Breast epithelium (tissue), 4 donors: ENCODE measurements around the gene BRI3. TPM values are rescaled to one million over a fixed set of nuclear protein-coding genes. Genes with fewer than 3 reads are reported as not detected.

Experiments used
- DNase-seq, 2 donors: peaks; one replicate each; pipeline ENCODE4 v3.0.0-alpha.2; 2019; ENCODE audit warnings: low spot score in 2 of 2
- H3K27ac ChIP-seq, 2 donors: fragments of 200-600 bp; sonication (generic) in 1 of 2; one replicate each; pipeline ENCODE4 v1.5.1; 2016 to 2019; ENCODE audit warnings: mild to moderate bottlenecking in 1 of 2
- H3K27me3 ChIP-seq, 2 donors: fragments of 200-600 bp; sonication (generic) in 1 of 2; one replicate each; pipeline versions ENCODE4 v1.5.1 to v1.6.0; 2017 to 2019; ENCODE audit warnings: control low read depth in 1 of 2, mild to moderate bottlenecking in 1 of 2
- H3K36me3 ChIP-seq: fragments of 200-600 bp; one replicate; pipeline ENCODE4 v1.5.1; 2019
- H3K4me1 ChIP-seq, 2 donors: fragments of 200-600 bp; sonication (generic); one replicate each; pipeline ENCODE4 v1.5.1; 2016 to 2019; ENCODE audit warnings: control low read depth in 1 of 2
- H3K4me3 ChIP-seq, 3 donors: fragments of 200-600 bp; sonication (generic); 1 replicate in 2 of 3; 2 replicates in 1 of 3; pipeline ENCODE4 v1.5.1; 2016 to 2019; ENCODE audit warnings: mild to moderate bottlenecking in 3 of 3, moderate library complexity in 2 of 3
- H3K9me3 ChIP-seq, 2 donors: fragments of 200-600 bp; sonication (generic) in 1 of 2; one replicate each; pipeline ENCODE4 v1.5.1; 2016 to 2019; ENCODE audit warnings: control low read depth in 1 of 2
- POLR2A ChIP-seq: fragments of 450-650 bp; IDR thresholded peaks from one replicate; pipeline ENCODE4 v1.6.1; 2016; ENCODE audit warnings: antibody characterized with exemption, mild to moderate bottlenecking, moderate library complexity
- POLR2AphosphoS5 ChIP-seq, 3 donors: sonication (generic); formaldehyde crosslinking; IDR thresholded peaks; one replicate each; pipeline ENCODE4 v1.6.1; 2017; ENCODE audit warnings: antibody characterized with exemption in 3 of 3
- intact Hi-C: fragments of 100-400 bp; cut with DNase I; formaldehyde crosslinking; loops from one replicate; pipeline ENCODE4 v1.15.1; 2023; ENCODE audit warnings: low total_unique reads
- total RNA-seq, 3 donors: library from RNA; depleted of rRNA; stranded (reverse); fragments of >200 nt; gene quantifications; one replicate each; pipeline ENCODE4 v1.1.0, GENCODE V29; 2016
- TF ChIP-seq, protein P1 (sequence below), 3 donors: fragments of 450-650 bp; IDR thresholded peaks; one replicate each; pipeline ENCODE4 v1.5.1; 2016 to 2017; ENCODE audit warnings: antibody characterized with exemption in 3 of 3, mild to moderate bottlenecking in 3 of 3, moderate library complexity in 3 of 3

Gene BRI3
- total RNA-seq, 3 donors from 2014 or later = 38.8 to 85.5 (median 56.4) TPM

DNA sequence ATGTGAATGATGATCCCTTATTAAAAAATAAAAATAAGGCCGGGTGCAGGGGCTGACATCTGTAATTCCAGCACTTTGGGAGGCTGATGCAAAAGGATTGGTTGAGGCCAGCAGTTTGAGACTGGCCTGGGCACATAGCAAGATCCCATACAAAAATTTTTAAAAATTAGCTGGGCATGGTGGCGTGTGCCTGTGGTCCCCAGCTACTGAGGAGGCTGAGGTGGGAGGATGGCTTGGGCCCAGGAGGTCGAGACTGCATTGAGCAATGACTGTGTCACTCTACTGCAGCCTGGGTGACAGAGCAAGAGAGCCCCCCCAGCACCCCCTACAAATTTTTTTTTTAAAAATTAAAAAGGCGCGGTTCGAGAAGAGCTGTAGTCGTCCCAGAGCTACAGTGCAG, 1.2 kb upstream of the BRI3 start:
- no peak for DNase-seq
- TF ChIP-seq, protein P1, sequence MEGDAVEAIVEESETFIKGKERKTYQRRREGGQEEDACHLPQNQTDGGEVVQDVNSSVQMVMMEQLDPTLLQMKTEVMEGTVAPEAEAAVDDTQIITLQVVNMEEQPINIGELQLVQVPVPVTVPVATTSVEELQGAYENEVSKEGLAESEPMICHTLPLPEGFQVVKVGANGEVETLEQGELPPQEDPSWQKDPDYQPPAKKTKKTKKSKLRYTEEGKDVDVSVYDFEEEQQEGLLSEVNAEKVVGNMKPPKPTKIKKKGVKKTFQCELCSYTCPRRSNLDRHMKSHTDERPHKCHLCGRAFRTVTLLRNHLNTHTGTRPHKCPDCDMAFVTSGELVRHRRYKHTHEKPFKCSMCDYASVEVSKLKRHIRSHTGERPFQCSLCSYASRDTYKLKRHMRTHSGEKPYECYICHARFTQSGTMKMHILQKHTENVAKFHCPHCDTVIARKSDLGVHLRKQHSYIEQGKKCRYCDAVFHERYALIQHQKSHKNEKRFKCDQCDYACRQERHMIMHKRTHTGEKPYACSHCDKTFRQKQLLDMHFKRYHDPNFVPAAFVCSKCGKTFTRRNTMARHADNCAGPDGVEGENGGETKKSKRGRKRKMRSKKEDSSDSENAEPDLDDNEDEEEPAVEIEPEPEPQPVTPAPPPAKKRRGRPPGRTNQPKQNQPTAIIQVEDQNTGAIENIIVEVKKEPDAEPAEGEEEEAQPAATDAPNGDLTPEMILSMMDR (IDR thresholded peaks at IDR 0.05) = no peak
- no peak for TF ChIP-seq POLR2A
- TF ChIP-seq POLR2AphosphoS5 (IDR thresholded peaks at IDR 0.05) = no peak
- Histone ChIP-seq H3K4me1 (peaks cover 0 to 19% of the 10 kb centered on the region in 2 donors), H3K27me3 (no peaks in the 10 kb centered on the region), H3K4me3 (peak overlapping the region in 2 of 3 donors; percentile 91 to 100), H3K27ac (peak overlapping the region; percentile 95 to 99), H3K9me3 (no peaks in the 10 kb centered on the region), H3K36me3 (no peaks in the 10 kb centered on the region)
- intact Hi-C loops = no loop called here

DNA sequence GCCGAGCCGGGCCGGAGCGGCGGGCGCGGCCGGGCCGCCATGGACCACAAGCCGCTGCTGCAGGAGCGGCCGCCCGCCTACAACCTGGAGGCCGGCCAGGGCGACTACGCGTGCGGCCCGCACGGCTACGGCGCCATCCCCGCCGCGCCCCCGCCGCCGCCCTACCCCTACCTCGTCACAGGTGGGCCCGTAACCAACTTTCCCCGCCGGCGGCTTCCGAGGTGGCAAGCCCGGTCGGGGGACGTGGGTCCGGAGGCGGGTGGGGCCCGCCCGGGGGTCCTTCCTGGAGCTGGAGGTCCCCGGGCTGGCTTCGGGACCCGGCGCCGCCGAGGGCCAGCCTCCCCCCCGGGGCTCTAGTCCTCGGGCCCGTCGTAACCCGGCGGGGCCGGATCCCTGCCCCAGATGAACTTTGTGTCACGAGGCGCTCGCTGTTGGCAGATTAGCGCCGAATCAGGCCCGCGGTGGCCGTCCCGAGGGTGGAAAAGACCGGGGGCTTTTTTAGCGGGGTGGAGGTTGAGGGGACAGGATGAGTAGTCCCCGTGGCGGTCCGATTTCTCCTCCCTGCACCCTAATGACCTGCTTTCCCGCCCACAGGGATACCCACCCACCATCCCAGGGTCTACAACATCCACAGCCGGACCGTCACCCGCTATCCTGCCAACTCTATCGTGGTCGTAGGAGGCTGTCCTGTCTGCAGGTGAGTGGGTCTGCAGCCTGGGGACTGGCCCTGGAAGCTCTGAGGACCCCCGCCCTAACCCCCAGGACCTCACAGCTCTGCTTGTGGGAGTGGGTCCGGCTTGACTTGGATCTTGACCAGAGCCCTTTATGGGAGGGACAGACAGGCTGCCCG, 496 bp downstream of the BRI3 start:
- no peaks in the 10 kb centered on the region for H3K27me3 ChIP-seq
- no peaks in the 10 kb centered on the region for H3K36me3 ChIP-seq
- no peaks in the 10 kb centered on the region for H3K9me3 ChIP-seq
- intact Hi-C loops = no loop called here
- peak overlapping the region; percentile 95 to 99 for H3K27ac ChIP-seq
- H3K4me1 ChIP-seq = peaks cover 14 to 36% of the 10 kb centered on the region in 2 donors
- H3K4me3 ChIP-seq = peak overlapping the region; percentile 91 to 100 (median 99)
- TF ChIP-seq POLR2A (no peak), POLR2AphosphoS5 (IDR thresholded peaks at IDR 0.05) (no peak)
- TF ChIP-seq, protein P1 (IDR thresholded peaks at IDR 0.05) = no peak
- peak in 1 of 2 donors; percentile 41 for DNase-seq

DNA sequence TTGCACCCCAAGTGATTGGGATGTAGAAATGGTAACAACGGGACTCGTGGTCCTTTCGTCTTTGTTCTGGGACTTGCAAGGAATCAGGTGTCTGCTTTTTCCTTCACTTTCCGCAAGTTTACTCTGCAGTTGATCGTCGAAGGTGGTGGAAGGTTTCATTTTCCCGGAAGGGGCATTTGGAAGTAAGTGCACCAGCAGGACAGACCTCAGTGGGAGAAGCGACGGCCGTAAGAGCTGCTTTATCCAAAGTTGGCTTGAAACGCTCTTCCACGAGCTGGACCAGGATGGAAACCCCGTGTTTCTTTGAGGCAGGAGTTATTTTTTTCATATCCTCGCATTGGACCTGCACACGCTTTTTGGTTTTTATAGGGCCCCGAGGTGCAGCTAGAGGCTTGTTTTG, 1.2 kb downstream of the BRI3 start:
- peak overlapping the region; percentile 91 to 100 (median 99) for H3K4me3 ChIP-seq
- peaks cover 18 to 38% of the 10 kb centered on the region in 2 donors for H3K4me1 ChIP-seq
- intact Hi-C loops = no loop called here
- no peak for DNase-seq
- no peaks in the 10 kb centered on the region for H3K27me3 ChIP-seq
- H3K9me3 ChIP-seq = no peaks in the 10 kb centered on the region
- no peaks in the 10 kb centered on the region for H3K36me3 ChIP-seq
- peak overlapping the region; percentile 95 to 99 for H3K27ac ChIP-seq
- TF ChIP-seq, protein P1 (IDR thresholded peaks at IDR 0.05) = no peak
- no peak for TF ChIP-seq POLR2A
- TF ChIP-seq POLR2AphosphoS5 (IDR thresholded peaks at IDR 0.05) = no peak

DNA sequence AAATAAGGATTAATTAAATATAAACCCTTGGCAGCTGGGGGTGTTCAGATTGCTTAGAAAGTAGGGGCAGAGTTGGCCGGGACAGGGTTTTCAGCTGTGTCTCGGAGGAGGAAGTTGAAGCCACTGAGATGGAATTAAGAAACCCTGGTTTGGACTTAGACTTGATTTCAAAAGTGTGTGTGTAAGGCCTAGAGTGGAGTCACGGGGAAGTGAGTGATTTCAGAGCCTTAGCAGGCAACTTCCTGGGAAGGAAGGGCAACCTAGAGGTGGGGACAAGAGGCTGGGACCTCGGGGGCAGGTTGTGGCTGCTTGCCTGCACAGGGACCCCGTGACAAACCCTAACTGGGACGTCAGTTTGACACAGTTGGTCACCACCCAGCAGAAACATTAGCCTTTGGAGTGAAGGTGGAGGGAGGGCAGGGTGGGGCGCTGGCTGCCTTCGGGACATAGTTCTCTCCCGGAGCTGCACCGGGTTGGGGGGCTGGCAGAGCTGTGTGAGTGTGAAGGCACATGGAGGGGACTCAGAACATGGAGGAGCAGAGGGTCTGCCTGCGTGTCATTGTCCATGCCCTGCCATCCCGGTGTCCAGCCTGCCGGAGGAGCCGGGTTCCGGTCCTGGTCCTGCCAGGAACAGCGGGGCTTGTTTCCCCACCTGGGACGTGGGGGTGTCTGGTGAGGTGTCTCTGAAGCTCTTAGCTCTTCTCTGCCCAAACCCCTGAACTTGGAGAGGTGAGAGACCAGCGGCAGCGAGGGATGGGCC, 1.8 kb downstream of the BRI3 start:
- Histone ChIP-seq H3K9me3 (no peaks in the 10 kb centered on the region), H3K27ac (peak overlapping the region; percentile 95 to 99), H3K4me3 (peak overlapping the region; percentile 91 to 100 (median 99)), H3K27me3 (no peaks in the 10 kb centered on the region), H3K36me3 (no peaks in the 10 kb centered on the region), H3K4me1 (peaks cover 18 to 38% of the 10 kb centered on the region in 2 donors)
- DNase-seq = no peak
- intact Hi-C loops = no loop called here
- TF ChIP-seq POLR2AphosphoS5 (IDR thresholded peaks at IDR 0.05) = peak in 1 of 3 donors; percentile 53
- TF ChIP-seq, protein P1 (IDR thresholded peaks at IDR 0.05) = no peak

DNA sequence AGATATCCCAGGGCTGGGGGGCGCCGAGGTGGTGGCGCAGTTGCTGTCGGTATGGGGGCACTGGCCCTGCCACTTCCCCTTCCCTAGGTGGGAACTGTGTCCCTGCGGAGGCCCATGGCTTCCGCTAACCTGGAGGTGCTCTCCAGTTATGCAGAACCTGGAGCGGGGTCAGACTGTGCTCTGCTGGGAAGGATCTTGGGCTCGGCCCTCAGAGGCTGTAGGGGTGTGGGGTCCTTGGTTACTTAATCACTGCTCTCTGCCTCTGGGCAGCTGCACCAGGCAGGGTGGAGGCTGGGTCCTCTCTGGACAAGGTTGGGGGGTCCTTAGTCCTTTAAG, 2.4 kb downstream of the BRI3 start:
- H3K9me3 ChIP-seq = no peaks in the 10 kb centered on the region
- TF ChIP-seq POLR2A = no peak
- TF ChIP-seq, protein P1 (IDR thresholded peaks at IDR 0.05) = no peak
- TF ChIP-seq POLR2AphosphoS5 (IDR thresholded peaks at IDR 0.05) = no peak
- H3K27me3 ChIP-seq = no peaks in the 10 kb centered on the region
- H3K27ac ChIP-seq = peak overlapping the region; percentile 95 to 99
- DNase-seq = no peak
- H3K4me3 ChIP-seq = peak overlapping the region; percentile 91 to 100 (median 99)
- no peaks in the 10 kb centered on the region for H3K36me3 ChIP-seq
- H3K4me1 ChIP-seq = peaks cover 18 to 38% of the 10 kb centered on the region in 2 donors
- intact Hi-C loops = no loop called here
